Suprapubic skin (tissue), 4 donors: ENCODE results near the gene GOLGA1. TPM values are rescaled to one million over a fixed set of nuclear protein-coding genes. Genes with fewer than 3 reads are reported as not detected.
A peak's percentile ranks its signal among the peaks of the same experiment; 100 is the strongest.
"Not testable (repeated sequence)": the region's sequence is repeated elsewhere in the genome, so short reads cannot be mapped to it uniquely, and the experiment has no call there.

ENCODE experiments used
- DNase-seq, 2 donors: peaks; one replicate each; pipeline ENCODE4 v3.0.0-alpha.2; 2019; ENCODE audit warnings: low spot score in 2 of 2
- H3K27ac ChIP-seq: fragments of 200-600 bp; sonication (generic); one replicate; pipeline ENCODE4 v1.5.1; 2019
- H3K27me3 ChIP-seq: fragments of 200-600 bp; sonication (generic); one replicate; pipeline ENCODE4 v1.5.1; 2019
- H3K36me3 ChIP-seq: fragments of 200-600 bp; sonication (generic); one replicate; pipeline ENCODE4 v1.5.1; 2019
- H3K4me1 ChIP-seq: fragments of 200-600 bp; sonication (generic); one replicate; pipeline ENCODE4 v1.5.1; 2019
- H3K4me3 ChIP-seq: fragments of 200-600 bp; sonication (generic); one replicate; pipeline ENCODE4 v1.5.1; 2019; ENCODE audit warnings: mild to moderate bottlenecking
- H3K9me3 ChIP-seq: fragments of 200-600 bp; sonication (generic); one replicate; pipeline ENCODE4 v1.5.1; 2019
- CTCF ChIP-seq, 2 donors: fragments of 200-600 bp in 1 of 2; fragments of 450-650 bp in 1 of 2; sonication (generic) in 1 of 2; IDR thresholded peaks; one replicate each; pipeline ENCODE4 v1.5.1; 2016 to 2019; ENCODE audit warnings: antibody characterized with exemption in 2 of 2, mild to moderate bottlenecking in 1 of 2, moderate library complexity in 1 of 2
- EP300 ChIP-seq: sonication (generic); formaldehyde crosslinking; IDR thresholded peaks from one replicate; pipeline ENCODE4 v1.6.1; 2017; ENCODE audit warnings: antibody characterized with exemption
- POLR2A ChIP-seq, 2 donors: fragments of 450-650 bp; IDR thresholded peaks; one replicate each; pipeline ENCODE4 v1.6.1; 2017; ENCODE audit warnings: antibody characterized with exemption in 2 of 2, mild to moderate bottlenecking in 2 of 2, moderate library complexity in 2 of 2
- POLR2AphosphoS5 ChIP-seq, 3 donors: sonication (generic); formaldehyde crosslinking; IDR thresholded peaks; one replicate each; pipeline ENCODE4 v1.6.1; 2017; ENCODE audit warnings: antibody characterized with exemption in 3 of 3
- WGBS: methylation state at CpG from one replicate; pipeline ENCODE4 v1.1.5; 2018; 5-methylcytosine and 5-hydroxymethylcytosine counted together
- total RNA-seq, 4 donors: library from RNA; depleted of rRNA; stranded (reverse); fragments of >200 nt; gene quantifications; one replicate each; pipeline ENCODE4 v1.1.0, GENCODE V29; 2016

Gene GOLGA1
- total RNA-seq, 4 donors from 2014 or later: 20.2 to 47.5 (median 24.5) TPM

GRCh38 chr9:124939944-124940343, 939 bp downstream of the GOLGA1 start:
- peak overlapping the region; percentile 55 for H3K4me3 ChIP-seq
- H3K36me3 ChIP-seq: peaks cover 17% of the 10 kb centered on the region
- no peaks in the 10 kb centered on the region for H3K27me3 ChIP-seq
- TF ChIP-seq CTCF (IDR thresholded peaks at IDR 0.05): no peak
- no peak for TF ChIP-seq POLR2A (IDR thresholded peaks at IDR 0.05)
- TF ChIP-seq EP300: no peak
- TF ChIP-seq POLR2AphosphoS5 (IDR thresholded peaks at IDR 0.05): no peak
- H3K9me3 ChIP-seq: no peaks in the 10 kb centered on the region
- H3K4me1 ChIP-seq: peaks cover 18% of the 10 kb centered on the region
- H3K27ac ChIP-seq: no peak overlapping the region
- DNase-seq: no peak

- H3K9me3 ChIP-seq: no peaks in the 10 kb centered on the region
- no peaks in the 10 kb centered on the region for H3K27me3 ChIP-seq
- H3K4me3 ChIP-seq: no peak overlapping the region
- no peaks in the 10 kb centered on the region for H3K4me1 ChIP-seq
- TF ChIP-seq EP300: no peak
- no peak for TF ChIP-seq POLR2AphosphoS5 (IDR thresholded peaks at IDR 0.05)
- no peak for TF ChIP-seq POLR2A (IDR thresholded peaks at IDR 0.05)
- no peak for TF ChIP-seq CTCF (IDR thresholded peaks at IDR 0.05)
- H3K27ac ChIP-seq: no peak overlapping the region
- peaks cover 59% of the 10 kb centered on the region for H3K36me3 ChIP-seq
- no peak for DNase-seq
Observed at GRCh38 chr9:124934290-124934689, 6.6 kb downstream of the GOLGA1 start.

- no peak overlapping the region for H3K27ac ChIP-seq
- no peaks in the 10 kb centered on the region for H3K27me3 ChIP-seq
- WGBS: 90% methylated on average over 1 of the region's 1 CpG
- H3K4me3 ChIP-seq: no peak overlapping the region
- TF ChIP-seq POLR2A (IDR thresholded peaks at IDR 0.05): no peak
- TF ChIP-seq EP300: no peak
- H3K36me3 ChIP-seq: peaks cover 75% of the 10 kb centered on the region
- H3K4me1 ChIP-seq: no peaks in the 10 kb centered on the region
- no peak for DNase-seq
- H3K9me3 ChIP-seq: no peaks in the 10 kb centered on the region
Observed at GRCh38 chr9:124932333-124932732, 8.6 kb downstream of the GOLGA1 start.

- no peak for DNase-seq
- 92% methylated on average over 3 of the region's 3 CpGs for WGBS
- Histone ChIP-seq H3K27ac (no peak overlapping the region), H3K27me3 (no peaks in the 10 kb centered on the region), H3K36me3 (peaks cover 68% of the 10 kb centered on the region), H3K4me3 (no peak overlapping the region), H3K9me3 (no peaks in the 10 kb centered on the region), H3K4me1 (no peaks in the 10 kb centered on the region)
- TF ChIP-seq CTCF (IDR thresholded peaks at IDR 0.05) (no peak), EP300 (no peak), POLR2A (IDR thresholded peaks at IDR 0.05) (no peak), POLR2AphosphoS5 (IDR thresholded peaks at IDR 0.05) (no peak)
Observed at GRCh38 chr9:124929464-124929863, 11.4 kb downstream of the GOLGA1 start.

GRCh38 chr9:124928116-124928515, 12.8 kb downstream of the GOLGA1 start:
- DNase-seq: no peak
- Histone ChIP-seq H3K27ac (no peak overlapping the region), H3K4me1 (no peaks in the 10 kb centered on the region), H3K4me3 (no peak overlapping the region), H3K36me3 (peaks cover 56% of the 10 kb centered on the region), H3K27me3 (no peaks in the 10 kb centered on the region), H3K9me3 (no peaks in the 10 kb centered on the region)
- no peak for TF ChIP-seq EP300
- TF ChIP-seq POLR2A (IDR thresholded peaks at IDR 0.05): no peak
- no peak for TF ChIP-seq CTCF (IDR thresholded peaks at IDR 0.05)
- no peak for TF ChIP-seq POLR2AphosphoS5 (IDR thresholded peaks at IDR 0.05)
- 90% methylated on average over 3 of the region's 3 CpGs for WGBS

- not testable (repeated sequence) for H3K4me1 ChIP-seq, DNase-seq, H3K27me3 ChIP-seq, H3K27ac ChIP-seq, H3K9me3 ChIP-seq, H3K4me3 ChIP-seq
- 88% methylated on average over 6 of the region's 6 CpGs for WGBS
- peaks cover 56% of the 10 kb centered on the region for H3K36me3 ChIP-seq
Observed at GRCh38 chr9:124920394-124920793, 20.5 kb downstream of the GOLGA1 start.
